GM18861 (cell line): ENCODE measurements around the gene FSCN2.
"Not testable (repeated sequence)": the region's sequence is repeated elsewhere in the genome, so short reads cannot be mapped to it uniquely, and the experiment has no call there.

Experiments
- ATAC-seq: cut with Tn5 transposase; IDR thresholded peaks from one replicate; pipeline ENCODE4 v1.9.1; 2021; ENCODE audit not compliant: unreplicated experiment

The FSCN2 gene

DNA sequence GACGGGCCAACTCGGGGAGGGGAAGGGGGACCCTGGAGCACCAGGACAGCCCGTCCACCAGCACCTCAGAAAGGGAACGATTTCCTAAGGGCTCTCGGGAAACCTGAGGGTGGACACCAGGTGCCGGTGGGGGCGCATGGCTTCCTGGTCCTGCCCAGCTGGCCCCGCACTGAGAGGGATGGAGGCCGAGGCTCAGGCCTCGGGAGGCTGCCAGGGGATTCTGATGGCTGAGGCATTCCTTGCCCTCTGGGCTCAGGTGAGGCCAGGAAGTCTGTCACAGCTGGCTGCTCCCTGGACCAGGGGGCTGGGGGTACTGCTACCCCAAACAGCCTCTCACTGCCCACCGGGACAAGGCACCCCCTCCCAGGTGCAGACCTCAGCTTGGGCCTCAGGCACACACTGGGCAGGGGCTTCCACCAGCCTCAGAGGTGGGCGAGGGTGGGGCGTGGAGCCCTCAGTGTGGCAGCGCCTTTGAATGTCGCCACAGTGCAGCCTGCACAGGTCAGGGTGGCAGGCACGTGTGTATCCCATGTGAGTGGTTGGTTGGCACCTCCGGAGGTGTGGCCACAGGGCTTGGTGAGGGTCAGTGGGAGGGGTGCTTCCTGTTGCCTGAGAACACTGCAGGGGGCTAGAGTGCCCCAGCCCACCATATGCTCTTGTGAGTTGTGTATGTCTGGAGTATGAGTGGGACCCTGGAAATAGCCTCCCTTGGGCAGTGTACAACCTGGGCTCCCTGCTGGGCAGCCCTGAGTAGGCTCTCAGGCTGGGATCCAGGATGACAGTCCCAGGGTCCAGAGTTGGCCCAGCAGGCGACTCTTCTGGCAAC is 3.9 kb upstream of the FSCN2 start:
- no peak for ATAC-seq

GRCh38 chr17:81524865-81525159 is 3.4 kb upstream of the FSCN2 start:
- ATAC-seq: no peak

- no peak for ATAC-seq
Measured at GRCh38 chr17:81526662-81527571, 1.3 kb upstream of the FSCN2 start.

DNA sequence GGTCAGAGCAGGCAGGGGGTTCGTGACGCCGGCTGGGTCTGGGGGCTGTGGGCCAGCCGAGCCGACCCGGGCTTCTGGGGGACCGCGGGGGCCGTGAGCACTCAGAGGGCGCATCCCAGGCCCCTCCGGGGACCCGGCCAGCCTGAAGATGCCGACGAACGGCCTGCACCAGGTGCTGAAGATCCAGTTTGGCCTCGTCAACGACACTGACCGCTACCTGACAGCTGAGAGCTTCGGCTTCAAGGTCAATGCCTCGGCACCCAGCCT is 140 bp downstream of the FSCN2 start:
- no peak for ATAC-seq

GRCh38 chr17:81528651-81529436 is 667 bp downstream of the FSCN2 start:
- ATAC-seq: no peak

DNA sequence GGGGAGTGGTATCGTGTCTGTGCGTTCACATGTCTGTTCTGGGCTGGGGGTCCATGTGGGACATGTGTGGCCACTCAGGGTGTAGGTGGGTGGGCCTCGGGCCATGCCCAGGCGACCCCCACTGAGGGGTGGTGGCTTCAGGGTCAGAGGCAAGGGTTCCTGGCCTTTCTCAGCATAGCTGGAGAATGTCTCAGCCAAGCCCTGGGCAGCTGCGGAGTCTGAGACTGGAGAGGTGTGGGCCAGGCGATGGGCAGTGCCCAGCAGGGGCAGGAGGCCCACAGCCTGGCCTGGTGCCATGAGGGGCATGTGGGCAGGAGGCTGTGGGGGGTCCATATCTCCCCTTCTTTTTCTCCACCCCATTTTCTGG is 1.2 kb downstream of the FSCN2 start:
- ATAC-seq: no peak

DNA sequence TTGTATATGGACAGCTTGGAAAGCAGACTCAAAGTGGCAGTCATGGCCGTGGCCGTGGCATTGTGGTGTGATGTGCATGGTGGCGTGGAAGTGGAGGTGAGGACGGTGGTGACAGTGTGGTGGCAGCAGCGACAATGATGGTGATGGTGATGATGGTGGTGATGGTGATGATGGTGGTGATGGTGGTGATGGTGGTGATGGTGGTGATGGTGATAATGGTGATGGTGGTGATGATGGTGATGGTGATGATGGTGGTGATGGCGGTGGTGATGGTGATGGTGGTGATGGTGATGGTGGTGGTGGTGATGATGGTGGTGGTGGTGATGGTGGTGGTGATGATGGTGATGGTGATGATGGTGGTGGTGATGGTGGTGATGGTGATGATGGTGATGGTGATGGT is 2.8 kb downstream of the FSCN2 start:
- ATAC-seq: not testable (repeated sequence)

DNA sequence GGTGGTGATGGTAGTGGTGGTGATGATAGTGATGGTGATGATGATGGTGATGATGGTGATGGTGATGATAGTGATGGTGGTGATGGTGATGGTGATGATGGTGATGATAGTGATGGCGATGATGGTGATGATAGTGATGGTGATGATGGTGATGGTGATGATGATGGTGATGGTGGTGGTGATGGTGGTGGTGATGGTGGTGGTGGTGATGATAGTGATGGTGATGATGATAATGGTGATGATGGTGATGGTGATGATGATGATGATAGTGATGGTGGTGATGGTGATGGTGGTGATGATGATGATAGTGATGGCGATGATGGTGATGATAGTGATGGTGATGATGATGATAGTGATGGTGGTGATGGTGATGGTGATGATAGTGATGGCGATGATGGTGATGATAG is 3.8 kb downstream of the FSCN2 start:
- not testable (repeated sequence) for ATAC-seq

DNA sequence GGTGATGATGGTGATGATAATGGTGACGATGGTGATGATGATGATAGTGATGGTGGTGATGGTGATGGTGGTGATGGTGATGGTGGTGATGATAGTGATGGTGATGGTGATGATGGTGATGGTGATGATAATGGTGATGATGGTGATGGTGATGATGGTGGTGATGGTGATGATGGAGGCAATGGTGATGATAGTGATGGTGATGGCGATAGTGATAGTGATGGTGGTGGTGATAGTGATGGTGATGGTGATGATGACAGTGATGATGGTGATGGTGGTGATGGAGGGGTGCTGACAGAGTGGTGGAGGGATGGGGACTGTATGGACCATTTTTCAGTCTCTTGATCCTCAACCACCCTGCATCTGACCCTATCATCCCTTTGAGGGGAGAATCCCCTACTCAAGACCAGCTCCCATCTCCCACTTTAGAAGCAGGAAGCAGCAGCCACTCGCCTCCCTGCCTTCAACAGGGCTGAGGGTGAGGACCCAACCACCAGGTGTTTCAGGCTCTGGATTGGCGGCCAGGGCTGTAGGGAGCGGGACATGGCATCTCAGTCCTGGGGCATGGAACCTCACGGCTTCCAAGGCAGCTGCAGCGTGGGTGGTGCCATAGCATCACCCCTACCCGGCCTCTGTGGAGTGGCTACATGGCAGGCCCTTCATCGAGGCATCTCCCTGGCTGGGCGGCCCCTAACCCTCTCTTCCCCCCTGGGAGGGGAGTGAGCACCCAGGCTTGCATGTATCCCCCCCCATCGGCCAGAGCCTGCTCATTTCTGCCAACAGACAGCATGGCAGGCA is 4.5 kb downstream of the FSCN2 start:
- ATAC-seq: no peak

DNA sequence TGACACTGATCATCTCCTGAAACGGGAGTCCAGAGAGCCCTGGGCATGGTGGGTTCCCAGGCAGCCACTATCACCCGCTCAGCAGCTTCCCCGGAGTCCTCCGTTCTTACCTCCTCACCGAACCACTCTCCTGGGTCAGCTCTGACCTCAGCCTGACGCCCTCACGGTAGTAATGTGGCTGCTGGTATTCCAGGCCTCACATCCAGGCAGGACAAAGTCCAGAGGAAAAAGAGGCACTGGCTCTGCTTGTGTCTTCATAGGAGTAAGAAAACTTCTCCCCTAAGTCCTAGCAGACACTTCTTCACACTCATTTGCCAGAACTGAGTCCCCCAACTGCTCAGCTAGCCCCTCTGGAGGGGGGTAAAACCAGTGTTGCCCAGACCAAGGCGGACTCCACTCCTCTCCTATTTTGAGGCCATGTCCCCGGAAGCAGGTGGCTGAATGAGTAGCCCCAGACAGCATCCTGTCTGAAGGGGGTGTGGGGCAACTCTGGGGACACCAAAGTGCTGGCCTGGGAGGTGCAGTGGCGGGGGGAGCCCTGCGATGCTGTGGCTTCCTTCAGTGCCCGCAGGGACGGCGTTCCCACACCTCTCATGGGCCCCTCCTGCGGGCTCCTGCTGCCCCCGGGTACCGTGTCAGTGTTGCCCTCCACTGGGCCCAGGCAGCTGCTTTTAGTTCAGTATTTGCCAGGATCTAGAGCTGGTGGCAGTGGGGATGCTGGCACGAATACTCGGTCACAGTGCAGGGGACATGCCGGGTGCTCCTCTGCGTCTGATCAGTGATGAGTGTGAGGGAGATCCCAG is 5.4 kb downstream of the FSCN2 start:
- no peak for ATAC-seq

GRCh38 chr17:81534157-81535006 is 6.2 kb downstream of the FSCN2 start:
- ATAC-seq: no peak

DNA sequence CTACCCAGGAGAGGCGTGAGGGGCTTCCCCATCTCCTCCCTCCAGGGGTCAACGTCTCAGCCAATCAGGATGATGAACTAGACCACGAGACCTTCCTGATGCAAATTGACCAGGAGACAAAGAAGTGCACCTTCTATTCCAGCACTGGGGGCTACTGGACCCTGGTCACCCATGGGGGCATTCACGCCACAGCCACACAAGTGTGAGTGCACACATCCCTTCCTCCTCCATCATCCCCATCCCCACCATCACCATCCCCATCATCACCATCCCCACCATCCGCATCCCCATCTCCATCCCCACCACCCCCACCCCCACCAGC is 6.8 kb downstream of the FSCN2 start:
- no peak for ATAC-seq

GRCh38 chr17:81535480-81536298 is 7.5 kb downstream of the FSCN2 start:
- no peak for ATAC-seq

DNA sequence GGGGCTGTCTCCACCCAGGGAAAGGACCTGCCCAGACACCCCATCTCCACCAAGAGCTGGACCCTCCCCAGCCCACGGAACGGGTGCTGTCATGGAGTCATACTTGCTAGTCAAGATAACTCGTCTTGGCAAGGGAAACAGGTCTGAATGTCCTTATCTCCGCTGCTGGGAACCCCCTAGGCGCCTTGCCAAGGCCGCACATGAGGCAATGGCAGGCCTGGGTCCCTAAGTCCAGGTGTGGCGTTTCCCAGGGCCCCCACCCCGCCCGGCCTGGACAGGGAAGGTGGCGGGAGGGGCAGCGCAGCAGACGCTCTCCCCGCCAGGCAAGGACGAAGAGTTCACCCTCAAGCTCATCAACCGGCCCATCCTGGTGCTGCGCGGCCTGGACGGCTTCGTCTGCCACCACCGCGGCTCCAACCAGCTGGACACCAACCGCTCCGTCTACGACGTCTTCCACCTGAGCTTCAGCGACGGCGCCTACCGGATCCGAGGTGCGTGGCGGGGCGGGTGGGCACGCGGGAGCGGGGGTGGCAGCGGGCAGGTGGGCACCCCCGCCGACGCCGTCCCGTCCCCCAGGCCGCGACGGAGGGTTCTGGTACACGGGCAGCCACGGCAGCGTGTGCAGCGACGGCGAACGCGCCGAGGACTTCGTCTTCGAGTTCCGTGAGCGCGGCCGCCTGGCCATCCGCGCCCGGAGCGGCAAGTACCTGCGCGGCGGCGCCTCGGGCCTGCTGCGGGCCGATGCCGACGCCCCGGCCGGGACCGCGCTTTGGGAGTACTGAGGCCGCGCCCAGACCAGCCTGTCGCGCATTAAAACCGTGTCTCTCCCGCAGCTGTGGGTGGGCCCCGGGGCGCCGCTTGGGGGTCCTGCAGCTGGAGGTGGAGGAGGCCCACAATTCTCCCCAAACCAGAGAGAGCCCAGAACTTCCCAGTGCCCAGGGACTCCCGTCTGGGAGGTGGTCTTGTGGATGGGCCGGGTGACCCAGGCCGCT is 8.4 kb downstream of the FSCN2 start:
- no peak for ATAC-seq

DNA sequence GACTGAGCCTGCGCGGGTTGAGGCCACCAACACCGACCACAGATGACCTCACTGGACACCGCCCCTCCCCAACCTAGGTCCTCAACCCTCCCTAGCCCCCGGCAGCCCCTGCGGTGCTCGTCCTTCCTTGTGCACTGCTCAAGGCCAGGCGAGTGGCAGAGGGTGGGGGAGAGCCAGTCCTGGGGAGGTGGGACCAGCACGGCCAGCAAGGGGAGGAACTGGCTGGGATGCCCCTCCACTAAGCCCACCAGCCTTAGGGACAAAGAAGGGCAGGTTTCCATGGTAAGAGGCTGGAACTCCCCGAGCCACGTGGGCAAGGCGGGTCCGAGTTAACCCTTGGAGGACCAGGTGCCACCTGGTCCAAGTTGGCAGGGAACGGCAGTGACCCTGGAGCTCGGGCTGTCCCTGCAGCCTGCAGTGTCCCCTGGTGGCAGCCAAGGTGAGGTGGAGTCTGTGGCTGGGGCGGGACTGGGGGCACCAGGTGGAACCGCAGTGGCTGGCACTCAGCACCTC is 9.2 kb downstream of the FSCN2 start:
- ATAC-seq: no peak

GRCh38 chr17:81537856-81538555 is 9.8 kb downstream of the FSCN2 start:
- no peak for ATAC-seq
